Panc1 (cell line): ENCODE measurements around the gene DAG1.

Experiments
- POLR2AphosphoS5 ChIP-seq: IDR thresholded peaks from 2 replicates; pipeline ENCODE4 v1.6.1; 2012; ENCODE audit warnings: mild to moderate bottlenecking, low read depth, low read length, moderate library complexity
- SIN3A ChIP-seq: IDR thresholded peaks from 2 replicates; pipeline ENCODE4 v1.6.1; 2012; ENCODE audit warnings: low read depth, mild to moderate bottlenecking, low read length, moderate library complexity, borderline replicate concordance; ENCODE audit not compliant: insufficient read depth
- TCF7L2 ChIP-seq: IDR thresholded peaks from 2 replicates; pipeline ENCODE4 v1.6.1; 2011; ENCODE audit warnings: mild to moderate bottlenecking, low read depth, low read length, inconsistent platforms
- TF ChIP-seq, protein P1 (sequence below): fragments of 450-650 bp; IDR thresholded peaks from 2 replicates; pipeline ENCODE4 v1.5.1; 2017; ENCODE audit warnings: mild to moderate bottlenecking
- TF ChIP-seq, protein P2 (sequence below), 2 experiments: IDR thresholded peaks; 2 replicates each; pipeline ENCODE4 v1.6.1; 2011 to 2012; ENCODE audit warnings: low read depth in 2 of 2, control low read depth in 1 of 2, low read length in 1 of 2, mild to moderate bottlenecking in 1 of 2, moderate library complexity in 1 of 2; ENCODE audit not compliant: insufficient read depth in 1 of 2

DNA sequence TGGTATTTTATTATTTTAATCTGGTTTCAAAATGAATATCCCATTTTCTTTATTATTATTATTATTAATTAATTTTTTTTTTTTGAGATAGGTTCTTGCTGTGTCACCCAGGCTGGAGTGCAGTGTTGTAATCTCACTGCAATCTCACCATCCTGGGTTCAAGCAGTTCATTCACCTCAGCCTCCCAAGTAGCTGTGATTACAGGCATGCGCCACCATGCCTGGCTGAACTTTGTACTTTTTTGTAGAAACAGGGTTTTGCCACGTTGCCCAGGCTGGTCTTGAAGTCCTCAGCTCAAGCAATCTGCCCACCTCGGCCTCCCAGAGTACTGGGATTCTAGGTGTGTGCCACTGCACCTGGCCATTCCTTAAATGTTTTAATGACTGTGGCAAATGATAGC is 28.6 kb downstream of the DAG1 start:
- TF ChIP-seq, protein P1, sequence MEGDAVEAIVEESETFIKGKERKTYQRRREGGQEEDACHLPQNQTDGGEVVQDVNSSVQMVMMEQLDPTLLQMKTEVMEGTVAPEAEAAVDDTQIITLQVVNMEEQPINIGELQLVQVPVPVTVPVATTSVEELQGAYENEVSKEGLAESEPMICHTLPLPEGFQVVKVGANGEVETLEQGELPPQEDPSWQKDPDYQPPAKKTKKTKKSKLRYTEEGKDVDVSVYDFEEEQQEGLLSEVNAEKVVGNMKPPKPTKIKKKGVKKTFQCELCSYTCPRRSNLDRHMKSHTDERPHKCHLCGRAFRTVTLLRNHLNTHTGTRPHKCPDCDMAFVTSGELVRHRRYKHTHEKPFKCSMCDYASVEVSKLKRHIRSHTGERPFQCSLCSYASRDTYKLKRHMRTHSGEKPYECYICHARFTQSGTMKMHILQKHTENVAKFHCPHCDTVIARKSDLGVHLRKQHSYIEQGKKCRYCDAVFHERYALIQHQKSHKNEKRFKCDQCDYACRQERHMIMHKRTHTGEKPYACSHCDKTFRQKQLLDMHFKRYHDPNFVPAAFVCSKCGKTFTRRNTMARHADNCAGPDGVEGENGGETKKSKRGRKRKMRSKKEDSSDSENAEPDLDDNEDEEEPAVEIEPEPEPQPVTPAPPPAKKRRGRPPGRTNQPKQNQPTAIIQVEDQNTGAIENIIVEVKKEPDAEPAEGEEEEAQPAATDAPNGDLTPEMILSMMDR: no peak
- no peak for TF ChIP-seq POLR2AphosphoS5
- TF ChIP-seq, protein P2, sequence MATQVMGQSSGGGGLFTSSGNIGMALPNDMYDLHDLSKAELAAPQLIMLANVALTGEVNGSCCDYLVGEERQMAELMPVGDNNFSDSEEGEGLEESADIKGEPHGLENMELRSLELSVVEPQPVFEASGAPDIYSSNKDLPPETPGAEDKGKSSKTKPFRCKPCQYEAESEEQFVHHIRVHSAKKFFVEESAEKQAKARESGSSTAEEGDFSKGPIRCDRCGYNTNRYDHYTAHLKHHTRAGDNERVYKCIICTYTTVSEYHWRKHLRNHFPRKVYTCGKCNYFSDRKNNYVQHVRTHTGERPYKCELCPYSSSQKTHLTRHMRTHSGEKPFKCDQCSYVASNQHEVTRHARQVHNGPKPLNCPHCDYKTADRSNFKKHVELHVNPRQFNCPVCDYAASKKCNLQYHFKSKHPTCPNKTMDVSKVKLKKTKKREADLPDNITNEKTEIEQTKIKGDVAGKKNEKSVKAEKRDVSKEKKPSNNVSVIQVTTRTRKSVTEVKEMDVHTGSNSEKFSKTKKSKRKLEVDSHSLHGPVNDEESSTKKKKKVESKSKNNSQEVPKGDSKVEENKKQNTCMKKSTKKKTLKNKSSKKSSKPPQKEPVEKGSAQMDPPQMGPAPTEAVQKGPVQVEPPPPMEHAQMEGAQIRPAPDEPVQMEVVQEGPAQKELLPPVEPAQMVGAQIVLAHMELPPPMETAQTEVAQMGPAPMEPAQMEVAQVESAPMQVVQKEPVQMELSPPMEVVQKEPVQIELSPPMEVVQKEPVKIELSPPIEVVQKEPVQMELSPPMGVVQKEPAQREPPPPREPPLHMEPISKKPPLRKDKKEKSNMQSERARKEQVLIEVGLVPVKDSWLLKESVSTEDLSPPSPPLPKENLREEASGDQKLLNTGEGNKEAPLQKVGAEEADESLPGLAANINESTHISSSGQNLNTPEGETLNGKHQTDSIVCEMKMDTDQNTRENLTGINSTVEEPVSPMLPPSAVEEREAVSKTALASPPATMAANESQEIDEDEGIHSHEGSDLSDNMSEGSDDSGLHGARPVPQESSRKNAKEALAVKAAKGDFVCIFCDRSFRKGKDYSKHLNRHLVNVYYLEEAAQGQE (IDR thresholded peaks at IDR 0.05; ENCODE audit: insufficient read depth in 1 of 2, low read depth in 2 of 2, low read length in 1 of 2): no peak
- TF ChIP-seq SIN3A: no peak
- TF ChIP-seq TCF7L2: no peak
